Breast epithelium (tissue), 4 donors: ENCODE data around the gene PPARG. TPM values are rescaled to one million over a fixed set of nuclear protein-coding genes. Genes with fewer than 3 reads are reported as not detected.
A peak's percentile ranks its signal among the peaks of the same experiment; 100 is the strongest.

Experiments used
- DNase-seq, 2 donors: peaks; one replicate each; pipeline ENCODE4 v3.0.0-alpha.2; 2019; ENCODE audit warnings: low spot score in 2 of 2
- H3K27ac ChIP-seq, 2 donors: fragments of 200-600 bp; sonication (generic) in 1 of 2; one replicate each; pipeline ENCODE4 v1.5.1; 2016 to 2019; ENCODE audit warnings: mild to moderate bottlenecking in 1 of 2
- H3K27me3 ChIP-seq, 2 donors: fragments of 200-600 bp; sonication (generic) in 1 of 2; one replicate each; pipeline versions ENCODE4 v1.5.1 to v1.6.0; 2017 to 2019; ENCODE audit warnings: control low read depth in 1 of 2, mild to moderate bottlenecking in 1 of 2
- H3K36me3 ChIP-seq: fragments of 200-600 bp; one replicate; pipeline ENCODE4 v1.5.1; 2019
- H3K4me1 ChIP-seq, 2 donors: fragments of 200-600 bp; sonication (generic); one replicate each; pipeline ENCODE4 v1.5.1; 2016 to 2019; ENCODE audit warnings: control low read depth in 1 of 2
- H3K4me3 ChIP-seq, 3 donors: fragments of 200-600 bp; sonication (generic); 1 replicate in 2 of 3; 2 replicates in 1 of 3; pipeline ENCODE4 v1.5.1; 2016 to 2019; ENCODE audit warnings: mild to moderate bottlenecking in 3 of 3, moderate library complexity in 2 of 3
- H3K9me3 ChIP-seq, 2 donors: fragments of 200-600 bp; sonication (generic) in 1 of 2; one replicate each; pipeline ENCODE4 v1.5.1; 2016 to 2019; ENCODE audit warnings: control low read depth in 1 of 2
- CTCF ChIP-seq, 3 donors: fragments of 450-650 bp; IDR thresholded peaks; one replicate each; pipeline ENCODE4 v1.5.1; 2016 to 2017; ENCODE audit warnings: antibody characterized with exemption in 3 of 3, mild to moderate bottlenecking in 3 of 3, moderate library complexity in 3 of 3
- POLR2A ChIP-seq: fragments of 450-650 bp; IDR thresholded peaks from one replicate; pipeline ENCODE4 v1.6.1; 2016; ENCODE audit warnings: antibody characterized with exemption, mild to moderate bottlenecking, moderate library complexity
- POLR2AphosphoS5 ChIP-seq, 3 donors: sonication (generic); formaldehyde crosslinking; IDR thresholded peaks; one replicate each; pipeline ENCODE4 v1.6.1; 2017; ENCODE audit warnings: antibody characterized with exemption in 3 of 3
- intact Hi-C: fragments of 100-400 bp; cut with DNase I; formaldehyde crosslinking; loops from one replicate; pipeline ENCODE4 v1.15.1; 2023; ENCODE audit warnings: low total_unique reads
- total RNA-seq, 3 donors: library from RNA; depleted of rRNA; stranded (reverse); fragments of >200 nt; gene quantifications; one replicate each; pipeline ENCODE4 v1.1.0, GENCODE V29; 2016

PPARG gene
- total RNA-seq, 3 donors from 2014 or later: 44.2 to 359 (median 96.0) TPM

- H3K4me3 ChIP-seq: no peak overlapping the region
- H3K27ac ChIP-seq: no peak overlapping the region
- intact Hi-C loops: no loop called here
- no peaks in the 10 kb centered on the region for H3K4me1 ChIP-seq
- H3K36me3 ChIP-seq: no peaks in the 10 kb centered on the region
- no peak for TF ChIP-seq POLR2A
- no peak for TF ChIP-seq CTCF (IDR thresholded peaks at IDR 0.05)
- no peak for TF ChIP-seq POLR2AphosphoS5 (IDR thresholded peaks at IDR 0.05)
- DNase-seq: no peak
- no peaks in the 10 kb centered on the region for H3K9me3 ChIP-seq
- no peaks in the 10 kb centered on the region for H3K27me3 ChIP-seq
Measured at GRCh38 chr3:12399226-12399625, 110.4 kb downstream of the PPARG start.

- Histone ChIP-seq H3K9me3 (no peaks in the 10 kb centered on the region), H3K4me1 (no peaks in the 10 kb centered on the region), H3K27ac (no peak overlapping the region), H3K36me3 (no peaks in the 10 kb centered on the region), H3K27me3 (no peaks in the 10 kb centered on the region), H3K4me3 (no peak overlapping the region)
- intact Hi-C loops: no loop called here
- TF ChIP-seq POLR2AphosphoS5 (IDR thresholded peaks at IDR 0.05) (no peak), POLR2A (no peak), CTCF (IDR thresholded peaks at IDR 0.05) (no peak)
- DNase-seq: no peak
Measured at GRCh38 chr3:12400616-12401194, 111.8 kb downstream of the PPARG start.

- H3K4me1 ChIP-seq: no peaks in the 10 kb centered on the region
- H3K27ac ChIP-seq: no peak overlapping the region
- H3K4me3 ChIP-seq: no peak overlapping the region
- no peaks in the 10 kb centered on the region for H3K36me3 ChIP-seq
- DNase-seq: no peak
- no peaks in the 10 kb centered on the region for H3K27me3 ChIP-seq
- no peaks in the 10 kb centered on the region for H3K9me3 ChIP-seq
- intact Hi-C loops: no loop called here
- no peak for TF ChIP-seq POLR2AphosphoS5 (IDR thresholded peaks at IDR 0.05)
Measured at GRCh38 chr3:12401208-12401607, 112.3 kb downstream of the PPARG start.

GRCh38 chr3:12405432-12406272 lies 116.8 kb downstream of the PPARG start:
- Histone ChIP-seq H3K36me3 (no peaks in the 10 kb centered on the region), H3K4me3 (peak overlapping the region in 1 of 3 donors; percentile 40), H3K27me3 (no peaks in the 10 kb centered on the region), H3K9me3 (no peaks in the 10 kb centered on the region), H3K4me1 (no peaks in the 10 kb centered on the region), H3K27ac (peak overlapping the region; percentile 37 to 75)
- intact Hi-C loops: no loop called here
- DNase-seq: peak; percentile 69 to 86
- no peak for TF ChIP-seq CTCF (IDR thresholded peaks at IDR 0.05)
- no peak for TF ChIP-seq POLR2A
- TF ChIP-seq POLR2AphosphoS5 (IDR thresholded peaks at IDR 0.05): peak; percentile 56 to 73 (median 68)

GRCh38 chr3:12408984-12409683 lies 120.3 kb downstream of the PPARG start:
- Histone ChIP-seq H3K9me3 (no peaks in the 10 kb centered on the region), H3K4me3 (no peak overlapping the region), H3K4me1 (no peaks in the 10 kb centered on the region), H3K36me3 (no peaks in the 10 kb centered on the region), H3K27me3 (no peaks in the 10 kb centered on the region), H3K27ac (no peak overlapping the region)
- TF ChIP-seq POLR2AphosphoS5 (IDR thresholded peaks at IDR 0.05): no peak
- TF ChIP-seq POLR2A: no peak
- TF ChIP-seq CTCF (IDR thresholded peaks at IDR 0.05): no peak
- intact Hi-C loops: no loop called here
- DNase-seq: no peak
